Endodermal cell (in vitro differentiated cells): ENCODE measurements around the gene UCK1. TPM values are rescaled to one million over a fixed set of nuclear protein-coding genes. Genes with fewer than 3 reads are reported as not detected.

ENCODE experiments used
- DNase-seq: peaks from one replicate; pipeline ENCODE4 v3.0.0-alpha.2; 2017
- H3K27ac ChIP-seq: 2 replicates; pipeline ENCODE4 v1.5.1; 2013; ENCODE audit warnings: mild to moderate bottlenecking, low read depth, low read length, moderate library complexity
- H3K27me3 ChIP-seq: 2 replicates; pipeline ENCODE4 v1.6.1; 2013; ENCODE audit warnings: mild to moderate bottlenecking, low read length, moderate library complexity; ENCODE audit not compliant: insufficient read depth, control insufficient read depth, poor library complexity, severe bottlenecking
- H3K36me3 ChIP-seq: 2 replicates; pipeline ENCODE4 v1.7.0; 2013; ENCODE audit warnings: mild to moderate bottlenecking, low read length, moderate library complexity; ENCODE audit not compliant: control insufficient read depth, insufficient read depth
- H3K4me1 ChIP-seq: one replicate; pipeline ENCODE4 v1.7.0; 2013; ENCODE audit warnings: low read length; ENCODE audit not compliant: control insufficient read depth, insufficient read depth
- H3K4me3 ChIP-seq: 2 replicates; pipeline ENCODE4 v1.5.1; 2013; ENCODE audit warnings: mild to moderate bottlenecking, low read length, moderate library complexity
- H3K9ac ChIP-seq: 2 replicates; pipeline ENCODE4 v1.6.1; 2013; ENCODE audit warnings: mild to moderate bottlenecking, low read length, moderate library complexity; ENCODE audit not compliant: poor library complexity, severe bottlenecking; ENCODE audit errors: extremely low read depth
- H3K9me3 ChIP-seq: 2 replicates; pipeline ENCODE4 v1.6.1; 2013; ENCODE audit warnings: mild to moderate bottlenecking, low read length, moderate library complexity; ENCODE audit not compliant: control insufficient read depth
- H3K27ac Mint-ChIP-seq: 2 replicates; pipeline ENCODE4 v1.8.0; 2020; ENCODE audit warnings: mixed read lengths
- H3K27me3 Mint-ChIP-seq: 2 replicates; pipeline ENCODE4 v1.8.0; 2021; ENCODE audit warnings: mild to moderate bottlenecking, mixed read lengths; ENCODE audit not compliant: insufficient read depth
- H3K36me3 Mint-ChIP-seq: 2 replicates; pipeline ENCODE4 v1.8.0; 2020; ENCODE audit warnings: low read depth, mixed read lengths
- H3K4me1 Mint-ChIP-seq: 2 replicates; pipeline ENCODE4 v1.8.0; 2020; ENCODE audit warnings: mixed read lengths
- H3K4me3 Mint-ChIP-seq: 2 replicates; pipeline ENCODE4 v1.8.0; 2020; ENCODE audit warnings: mild to moderate bottlenecking, moderate library complexity, mixed read lengths
- H3K9me3 Mint-ChIP-seq: 2 replicates; pipeline ENCODE4 v1.8.0; 2020; ENCODE audit warnings: mild to moderate bottlenecking, mixed read lengths
- CTCF ChIP-seq: fragments of 200-600 bp; sonication (generic); conservative IDR thresholded peaks from 2 replicates; pipeline ENCODE4 v1.5.0; 2021; ENCODE audit warnings: antibody characterized with exemption, mild to moderate bottlenecking
- WGBS, 2 experiments: methylation state at CpG; one replicate each; pipeline versions ENCODE4 v1.1.5 to v1.1.7; 2013; ENCODE audit warnings: missing lambda C conversion rate in 2 of 2, mixed read lengths in 1 of 2; ENCODE audit not compliant: insufficient coverage in 1 of 2, insufficient read length in 1 of 2; 5-methylcytosine and 5-hydroxymethylcytosine counted together
- total RNA-seq, 2 donors: library from RNA; stranded (reverse); fragmentation: NEBNext Ultra II Directional in 1 of 2; extraction: Animal tissue kit (Norgen Biotek cat#: 25700) in 1 of 2; gene quantifications; 2 replicates in 1 of 2; 3 replicates in 1 of 2; pipeline ENCODE4 v1.2.1, GENCODE V29; 2021

Gene UCK1
- total RNA-seq, 2 donors from 2014 or later = 37.9 to 42.9 TPM

GRCh38 chr9:131559421-131560000 lies 28.4 kb upstream of the UCK1 start:
- Histone ChIP-seq H3K4me3 (no peak overlapping the region), H3K27me3 (peaks cover 10% of the 10 kb centered on the region), H3K9me3 (peaks cover 17% of the 10 kb centered on the region), H3K4me1 (no peaks in the 10 kb centered on the region), H3K36me3 (no peaks in the 10 kb centered on the region), H3K9ac (no peak overlapping the region), H3K27ac (no peak overlapping the region)
- Mint-ChIP-seq H3K36me3 (peaks cover 60% of the 10 kb centered on the region), H3K27ac (no peak overlapping the region), H3K27me3 (peaks cover 18% of the 10 kb centered on the region), H3K4me1 (peaks cover 9% of the 10 kb centered on the region), H3K4me3 (no peak overlapping the region), H3K9me3 (peaks cover 38% of the 10 kb centered on the region)
- DNase-seq = no peak
- 83% methylated on average over 1 of the region's 1 CpG for WGBS, 2 experiments
- no peak for TF ChIP-seq CTCF

- Histone ChIP-seq H3K9ac (no peak overlapping the region), H3K27ac (no peak overlapping the region), H3K4me1 (no peaks in the 10 kb centered on the region), H3K4me3 (no peak overlapping the region), H3K36me3 (no peaks in the 10 kb centered on the region), H3K9me3 (peaks cover 22% of the 10 kb centered on the region), H3K27me3 (peaks cover 21% of the 10 kb centered on the region)
- Mint-ChIP-seq H3K27ac (no peak overlapping the region), H3K27me3 (peaks cover 31% of the 10 kb centered on the region), H3K9me3 (peaks cover 38% of the 10 kb centered on the region), H3K4me1 (peaks cover 9% of the 10 kb centered on the region), H3K36me3 (peaks cover 73% of the 10 kb centered on the region), H3K4me3 (no peak overlapping the region)
- 95% methylated on average over 13 to 25 of the region's 25 CpGs for WGBS, 2 experiments
- TF ChIP-seq CTCF = peak; percentile 34
- DNase-seq = peak; percentile 53
Measured at GRCh38 chr9:131557855-131558548, 26.9 kb upstream of the UCK1 start.

- 94% methylated on average over 3 to 15 of the region's 15 CpGs for WGBS, 2 experiments
- Histone ChIP-seq H3K9ac (no peak overlapping the region), H3K9me3 (peaks cover 16% of the 10 kb centered on the region), H3K27me3 (peaks cover 21% of the 10 kb centered on the region), H3K27ac (no peak overlapping the region), H3K4me1 (no peaks in the 10 kb centered on the region), H3K4me3 (no peak overlapping the region), H3K36me3 (no peaks in the 10 kb centered on the region)
- no peak overlapping the region for H3K4me3 Mint-ChIP-seq
- H3K36me3 Mint-ChIP-seq = peaks cover 77% of the 10 kb centered on the region
- no peak overlapping the region for H3K27ac Mint-ChIP-seq
- no peak for TF ChIP-seq CTCF
- no peak for DNase-seq
- peaks cover 9% of the 10 kb centered on the region for H3K4me1 Mint-ChIP-seq
- peaks cover 38% of the 10 kb centered on the region for H3K27me3 Mint-ChIP-seq
- peaks cover 35% of the 10 kb centered on the region for H3K9me3 Mint-ChIP-seq
Measured at GRCh38 chr9:131555841-131556673, 25.0 kb upstream of the UCK1 start.
